Keratinocyte (primary cell): ENCODE measurements around the gene BICD1.

Experiments
- CTCF ChIP-seq, 3 experiments: IDR thresholded peaks in 1 of 3; conservative IDR thresholded peaks in 1 of 3; optimal IDR thresholded peaks in 1 of 3; 2 replicates in 2 of 3; 3 replicates in 1 of 3; pipeline versions ENCODE3 to v1.5.1; 2011; ENCODE audit warnings: low read length in 3 of 3, mild to moderate bottlenecking in 3 of 3, moderate library complexity in 2 of 3, control low read depth in 1 of 3, inconsistent platforms in 1 of 3; ENCODE audit not compliant: insufficient read depth in 2 of 3; ENCODE audit errors: extremely low read depth in 1 of 3
- EZH2 ChIP-seq: IDR thresholded peaks from one replicate; pipeline ENCODE4 v1.6.1; 2012; ENCODE audit warnings: inconsistent platforms, mild to moderate bottlenecking, low read length, moderate library complexity

- TF ChIP-seq CTCF (optimal IDR thresholded peaks at IDR 0.05 in 1 of 3, IDR thresholded peaks at IDR 0.05 in 1 of 3, conservative IDR thresholded peaks at IDR 0.05 in 1 of 3; ENCODE audit: extremely low read depth in 1 of 3, insufficient read depth in 2 of 3, low read length in 3 of 3) (no peak), EZH2 (no peak)
These were observed 108.1 kb downstream of the BICD1 start for GRCh38 chr12:32214723-32215122.
